Upper lobe of left lung (tissue), 4 donors: ENCODE data around the gene GRK5.

Experiments
- CTCF ChIP-seq, 6 experiments: fragments of 450-650 bp in 4 of 6; fragments of 200-600 bp in 2 of 6; sonication (generic) in 2 of 6; IDR thresholded peaks; one replicate each; pipeline ENCODE4 v1.5.1; 2016 to 2019; ENCODE audit warnings: antibody characterized with exemption in 6 of 6
- EP300 ChIP-seq, 4 donors: sonication (generic); formaldehyde crosslinking; IDR thresholded peaks; one replicate each; pipeline ENCODE4 v1.5.1; 2017; ENCODE audit warnings: antibody characterized with exemption in 4 of 4, control low read depth in 2 of 4
- POLR2A ChIP-seq, 4 donors: fragments of 450-650 bp; IDR thresholded peaks; one replicate each; pipeline ENCODE4 v1.5.1; 2016 to 2017; ENCODE audit warnings: antibody characterized with exemption in 4 of 4, mild to moderate bottlenecking in 2 of 4
- POLR2AphosphoS5 ChIP-seq, 2 donors: sonication (generic); formaldehyde crosslinking; IDR thresholded peaks; one replicate each; pipeline ENCODE4 v1.5.1; 2017; ENCODE audit warnings: antibody characterized with exemption in 2 of 2

- no peak for TF ChIP-seq CTCF (IDR thresholded peaks at IDR 0.05)
- TF ChIP-seq POLR2AphosphoS5 (IDR thresholded peaks at IDR 0.05) = no peak
- no peak for TF ChIP-seq POLR2A (IDR thresholded peaks at IDR 0.05)
- TF ChIP-seq EP300 (IDR thresholded peaks at IDR 0.05) = no peak
Observed at GRCh38 chr10:119361037-119361436, 153.7 kb downstream of the GRK5 start.
